ENCODE data around the gene FRAS1.

DNA sequence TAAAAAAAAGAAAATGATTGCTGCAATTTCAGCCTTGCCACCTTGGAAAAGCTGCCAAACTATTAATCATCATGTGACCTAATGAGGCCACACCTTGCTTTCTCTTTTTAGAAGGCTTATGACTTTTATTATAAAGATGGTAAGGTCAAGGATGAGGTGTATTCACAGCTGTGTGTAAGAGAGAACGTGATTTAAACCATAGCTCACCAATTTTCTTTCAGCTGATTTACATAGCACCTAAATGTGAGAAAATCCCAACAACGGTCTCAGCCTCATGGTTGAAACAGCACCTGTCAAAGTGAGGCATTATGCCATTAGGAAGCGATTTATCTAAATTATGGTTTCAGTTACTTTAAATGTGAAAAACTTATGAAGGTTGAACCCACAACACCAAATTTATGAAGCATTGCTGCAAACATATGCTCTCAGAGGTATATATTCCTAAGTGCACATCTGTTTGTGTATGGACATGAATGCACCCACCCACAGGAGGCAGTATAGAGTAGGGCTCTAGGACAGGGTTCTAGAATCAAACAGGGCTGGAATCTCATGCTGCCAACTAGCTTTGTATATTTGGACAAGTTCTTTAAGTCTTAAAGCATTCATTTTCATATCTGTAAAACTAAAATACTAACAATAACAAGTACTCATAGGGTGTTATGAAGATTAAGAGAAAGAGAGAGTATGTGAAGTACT, 535.1 kb downstream of the FRAS1 start:
- no peak for TF ChIP-seq GATA2 (IDR thresholded peaks at IDR 0.05; ENCODE audit: low read depth, low read length)
- TF ChIP-seq GATA3 (IDR thresholded peaks at IDR 0.05; ENCODE audit: low read depth, low read length): no peak
